ENCODE measurements around the gene COL21A1.

Gene COL21A1

DNA sequence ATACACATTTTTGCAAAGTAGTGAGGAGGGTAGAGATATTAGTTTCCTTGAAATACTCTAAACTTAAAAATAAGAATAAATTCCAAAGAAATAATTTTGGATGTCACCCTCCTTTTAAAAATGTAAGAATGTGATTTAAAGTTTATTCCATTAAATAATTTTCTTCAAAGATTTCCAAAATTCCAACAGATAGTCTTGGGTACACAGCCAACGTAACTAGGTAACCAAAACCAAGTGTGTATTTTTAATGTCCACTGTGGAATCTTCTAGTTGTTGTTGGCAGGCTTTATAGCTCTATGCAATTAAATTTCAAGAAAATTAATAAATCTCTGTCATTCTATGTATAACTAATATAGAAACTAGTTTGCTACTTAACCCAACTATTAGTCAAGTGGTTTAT lies 101.3 kb downstream of the COL21A1 start:
- DNase-seq (ENCODE audit: low read depth, low spot score), result no peak
- H3K4me3 ChIP-seq (ENCODE audit: low read length), result no peak overlapping the region

DNA sequence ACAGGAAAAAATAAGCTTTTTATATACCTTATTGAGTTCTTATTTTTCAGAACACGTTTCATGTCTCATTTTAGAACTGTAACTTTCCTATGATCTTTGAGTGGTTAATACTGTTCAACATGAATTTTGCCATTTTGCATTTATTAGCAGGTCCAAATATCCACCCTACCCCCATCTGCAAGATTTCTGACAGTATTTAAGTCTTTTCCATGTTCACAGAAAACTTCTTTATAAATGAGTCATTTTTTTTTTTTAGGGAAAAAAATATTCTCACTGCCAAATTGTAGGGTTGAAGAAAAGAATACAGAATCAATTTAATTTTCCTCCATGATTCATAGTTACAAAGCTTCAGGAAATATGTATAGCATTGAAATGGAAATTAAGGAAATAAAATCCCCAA lies 101.8 kb downstream of the COL21A1 start:
- no peak overlapping the region for H3K4me3 ChIP-seq (ENCODE audit: low read length)
- no peak for DNase-seq (ENCODE audit: low read depth, low spot score)

DNA sequence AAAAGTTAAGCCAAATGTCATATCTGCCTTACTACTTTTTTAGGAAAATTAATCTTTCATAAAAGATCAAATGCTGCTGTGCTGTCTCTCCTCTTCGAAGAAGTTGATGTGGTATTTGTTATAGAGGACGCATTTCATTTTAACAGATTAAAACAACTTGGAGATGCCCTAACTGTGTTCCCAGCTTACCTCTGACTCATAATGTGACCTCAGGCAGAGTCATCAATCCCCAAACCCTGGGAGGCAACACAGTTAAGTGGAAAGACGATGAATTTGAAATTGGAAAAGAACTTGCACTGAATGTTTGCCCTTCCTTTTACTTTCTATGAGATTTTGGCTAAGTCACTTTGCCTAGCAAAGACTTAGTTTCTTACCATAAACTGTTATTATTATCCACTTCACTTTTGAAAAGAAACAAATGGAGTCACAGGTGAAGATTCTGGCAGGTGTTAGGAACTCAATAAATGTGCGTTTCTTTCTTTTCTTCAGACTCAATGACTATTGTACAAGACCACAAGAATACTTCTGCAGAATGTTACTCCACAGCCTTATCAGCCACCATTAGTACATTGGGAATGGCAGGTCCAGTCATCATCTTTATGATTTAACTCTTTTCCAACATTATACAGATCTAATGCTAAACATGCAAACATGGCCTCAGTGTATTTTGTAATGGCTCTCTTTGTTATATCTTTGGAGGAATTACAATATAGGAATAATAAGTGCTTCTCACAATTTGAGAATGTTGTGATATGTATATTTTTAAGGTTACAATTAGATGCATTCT lies 102.6 kb downstream of the COL21A1 start:
- DNase-seq (ENCODE audit: low read depth, low spot score), result no peak

DNA sequence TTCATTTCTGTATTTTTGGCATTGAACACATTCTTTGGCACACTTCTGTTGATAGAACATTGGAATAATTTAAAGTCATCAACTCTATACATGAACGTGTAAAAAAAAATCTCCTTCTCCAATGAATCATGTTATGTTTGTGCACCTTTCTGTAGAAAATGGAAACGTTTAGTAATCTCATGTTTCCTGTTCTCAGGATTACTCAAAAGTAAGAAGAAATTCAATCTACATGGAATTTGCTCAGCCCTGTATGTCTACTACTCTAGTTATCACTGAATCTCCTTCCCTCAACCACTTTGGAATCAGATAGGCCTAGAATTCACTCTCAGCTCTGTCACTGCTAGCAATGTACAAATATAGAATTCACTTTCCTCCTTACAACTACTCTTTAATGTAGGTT lies 103.6 kb downstream of the COL21A1 start:
- DNase-seq (ENCODE audit: low read depth, low spot score), result no peak

More for the DNA sequence above, 102.6 kb downstream of the COL21A1 start:
- H3K4me3 ChIP-seq (ENCODE audit: low read length), result no peak overlapping the region

DNA sequence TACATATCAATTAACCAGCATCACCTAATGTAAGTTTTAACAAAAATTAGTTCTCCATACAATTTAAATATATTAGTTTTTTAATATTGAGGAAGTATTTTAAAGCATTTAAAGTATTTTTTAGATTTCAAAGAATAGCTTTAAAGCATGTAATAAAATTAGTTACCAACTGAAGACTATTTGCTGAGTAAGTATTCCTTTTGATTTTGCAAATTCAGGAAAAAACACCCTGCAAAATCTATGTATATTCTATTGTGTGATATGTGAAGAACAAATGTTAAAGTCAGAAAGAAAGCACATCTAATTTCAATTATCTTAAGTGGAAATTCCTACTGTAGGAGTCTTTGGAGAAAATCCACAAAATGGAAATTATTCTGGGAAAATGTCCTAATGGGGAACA lies 107.3 kb downstream of the COL21A1 start:
- DNase-seq (ENCODE audit: low read depth, low spot score), result no peak
- no peak overlapping the region for H3K4me3 ChIP-seq (ENCODE audit: low read length)

More for the DNA sequence above, 103.6 kb downstream of the COL21A1 start:
- H3K4me3 ChIP-seq (ENCODE audit: low read length), result no peak overlapping the region

DNA sequence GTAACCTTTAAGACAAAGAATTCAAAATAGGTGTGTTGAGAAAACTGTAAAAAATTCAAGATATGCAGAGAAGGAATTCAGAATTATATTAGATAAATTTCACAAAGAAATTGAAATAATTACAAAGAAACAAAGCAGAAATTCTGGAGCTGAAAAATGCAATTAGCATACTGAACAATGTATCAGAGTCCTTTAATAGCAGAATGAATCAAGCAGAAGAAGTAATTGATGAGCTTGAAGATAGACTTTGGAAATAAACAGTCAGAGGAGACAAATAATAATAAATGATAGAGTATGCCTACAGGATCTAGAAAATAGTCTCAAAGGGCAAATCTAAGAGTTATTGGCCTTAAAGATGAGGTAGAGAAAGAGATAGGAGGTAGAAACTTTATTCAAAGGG lies 131.7 kb downstream of the COL21A1 start:
- no peak for DNase-seq (ENCODE audit: low read depth, low spot score)
- H3K4me3 ChIP-seq (ENCODE audit: low read length), result no peak overlapping the region

DNA sequence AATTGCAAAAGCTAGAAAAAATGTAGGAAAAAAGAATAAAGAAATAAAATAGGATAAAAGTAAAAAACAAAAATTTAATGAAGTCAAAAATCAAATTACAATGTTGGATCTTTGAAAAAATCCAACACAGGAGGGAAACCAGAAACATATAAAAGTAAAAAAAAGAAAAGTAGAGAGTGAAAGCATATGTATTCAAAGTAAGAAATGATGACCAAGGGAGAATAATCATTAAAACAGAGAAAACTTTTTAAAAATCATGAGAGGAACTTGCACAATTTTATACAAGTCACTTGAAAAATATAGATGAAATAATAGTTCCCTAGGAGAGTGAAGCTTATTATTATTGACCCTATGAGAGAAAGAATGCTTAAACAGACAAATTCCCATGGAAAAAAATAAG lies 138.2 kb downstream of the COL21A1 start:
- no peak overlapping the region for H3K4me3 ChIP-seq (ENCODE audit: low read length)
- no peak for DNase-seq (ENCODE audit: low read depth, low spot score)

DNA sequence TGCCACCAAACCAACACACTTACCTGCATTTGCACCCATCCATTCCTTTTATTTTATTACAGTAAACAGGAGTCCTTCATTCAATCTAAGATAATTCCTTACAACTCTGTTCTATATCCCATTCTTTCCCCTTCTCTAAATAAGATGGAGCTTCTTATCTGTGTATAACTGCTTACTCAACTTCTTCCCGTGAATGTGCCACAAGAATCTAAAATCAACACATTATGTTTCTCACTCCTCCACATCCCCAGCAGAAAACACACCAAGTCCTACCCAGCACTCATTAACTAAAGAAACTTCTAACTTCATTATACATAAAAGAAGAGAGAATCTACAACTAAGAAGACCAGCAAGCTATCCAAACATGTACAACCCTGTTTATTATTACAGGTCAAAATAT lies 141.1 kb downstream of the COL21A1 start:
- no peak for DNase-seq (ENCODE audit: low read depth, low spot score)

DNA sequence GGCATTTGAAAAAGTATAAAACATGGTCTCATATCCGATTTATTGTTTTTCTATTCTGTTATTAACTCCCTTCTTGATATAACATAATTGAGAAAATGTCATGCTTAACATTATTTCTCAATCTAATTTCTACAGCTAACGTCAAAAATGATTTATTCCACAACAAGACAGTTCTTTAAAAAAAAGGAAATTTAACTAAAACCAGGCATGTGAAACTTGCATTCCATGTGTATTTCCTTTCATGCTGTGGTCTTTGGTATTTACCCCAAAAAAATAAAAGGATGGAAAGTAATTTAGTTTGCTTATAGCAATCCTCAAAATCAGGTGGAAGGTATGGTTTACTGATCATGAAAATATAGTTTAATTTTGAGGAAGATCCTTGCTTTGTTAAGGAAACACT lies 142.8 kb downstream of the COL21A1 start:
- no peak for DNase-seq (ENCODE audit: low read depth, low spot score)
- H3K4me3 ChIP-seq (ENCODE audit: low read length), result no peak overlapping the region

More for the DNA sequence above, 141.1 kb downstream of the COL21A1 start:
- no peak overlapping the region for H3K4me3 ChIP-seq (ENCODE audit: low read length)

DNA sequence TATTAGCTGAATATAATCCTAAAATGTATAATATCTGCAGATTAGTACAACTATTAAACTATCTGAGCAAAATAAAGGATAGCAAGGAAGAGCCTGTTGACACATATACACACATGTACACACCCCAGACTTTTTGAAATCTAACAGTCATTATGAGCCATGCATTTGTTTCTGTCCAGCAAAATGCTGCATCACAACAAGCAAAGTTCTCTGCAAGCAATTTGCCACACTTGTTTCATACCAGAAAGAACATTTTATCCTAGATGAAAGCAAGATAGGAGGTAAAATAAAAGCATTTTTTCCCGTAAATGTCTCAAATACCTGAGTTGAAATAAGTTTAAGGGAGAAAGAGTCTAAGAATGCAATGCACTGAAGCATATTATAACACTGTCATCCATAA lies 145.2 kb downstream of the COL21A1 start:
- no peak for DNase-seq (ENCODE audit: low read depth, low spot score)
- H3K4me3 ChIP-seq (ENCODE audit: low read length), result no peak overlapping the region

DNA sequence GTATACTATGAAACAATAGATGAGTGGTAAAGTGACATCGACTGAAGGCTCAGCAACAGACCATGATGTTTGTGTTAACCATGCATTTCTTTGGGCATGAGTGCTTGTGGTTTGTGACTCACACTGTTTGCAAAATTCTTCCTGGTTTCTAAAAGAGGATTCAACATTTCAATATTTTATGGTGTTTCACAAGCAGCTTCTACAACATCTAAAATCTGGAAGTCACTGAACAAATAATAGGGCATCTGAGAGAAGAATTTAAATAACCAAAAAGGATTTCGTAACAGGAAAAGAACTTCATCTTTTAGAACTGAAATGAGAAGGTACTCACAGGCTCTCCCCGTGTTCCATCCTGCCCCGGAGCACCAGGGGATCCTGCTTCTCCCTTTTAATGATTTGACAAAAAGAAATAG lies 146.2 kb downstream of the COL21A1 start:
- no peak overlapping the region for H3K4me3 ChIP-seq (ENCODE audit: low read length)
- DNase-seq (ENCODE audit: low read depth, low spot score), result no peak

DNA sequence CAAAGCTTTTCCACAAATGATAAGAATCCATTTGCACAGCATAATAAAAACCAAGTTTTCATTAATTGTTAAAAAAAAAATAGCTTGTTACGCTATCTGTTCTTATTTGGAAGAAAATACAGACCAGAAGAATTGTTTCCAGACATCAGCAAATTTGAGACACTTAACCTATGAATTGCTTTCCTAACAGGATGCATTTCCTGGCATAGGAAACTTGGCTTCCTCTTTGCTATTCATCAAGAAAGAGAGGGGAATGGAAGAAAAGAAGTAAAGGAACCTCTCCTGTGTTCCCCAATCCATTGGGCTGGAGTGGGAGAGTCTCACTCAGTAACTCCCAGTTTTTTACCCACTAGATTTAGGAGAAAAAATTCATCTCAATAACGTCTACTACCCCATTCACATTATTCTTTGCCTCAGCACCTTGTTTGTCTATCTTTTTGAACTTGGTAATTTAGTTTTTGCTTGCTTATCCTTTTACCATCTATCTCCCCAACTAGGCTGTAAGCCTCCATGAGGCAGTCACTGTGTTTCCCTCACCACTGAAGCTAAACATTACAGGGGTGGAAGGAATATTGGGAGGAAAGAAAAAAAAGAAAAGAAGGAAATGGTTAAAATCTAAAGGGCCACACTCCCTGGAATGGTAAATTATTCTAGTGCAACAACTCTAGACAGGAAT lies 150.3 kb downstream of the COL21A1 start:
- no peak overlapping the region for H3K4me3 ChIP-seq (ENCODE audit: low read length)
- no peak for DNase-seq (ENCODE audit: low read depth, low spot score)

DNA sequence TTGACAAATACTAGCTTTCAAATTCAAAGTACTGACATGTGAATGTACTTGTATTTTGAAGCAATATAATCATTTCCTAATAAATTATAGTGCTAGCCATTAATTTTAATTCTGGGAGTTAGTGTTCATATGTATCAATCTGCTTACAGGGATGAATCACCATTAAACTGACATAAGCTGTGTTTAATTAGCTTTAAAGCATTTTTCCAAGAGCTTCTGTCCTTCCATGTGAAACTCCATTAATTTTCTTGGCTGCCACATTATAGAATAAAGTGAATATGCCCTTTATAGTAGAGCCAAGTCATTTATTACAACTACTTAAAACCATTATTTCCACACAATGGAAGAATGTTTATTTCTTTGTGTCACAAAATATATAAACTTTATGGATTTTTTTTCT lies 150.8 kb downstream of the COL21A1 start:
- no peak for DNase-seq (ENCODE audit: low read depth, low spot score)
- no peak overlapping the region for H3K4me3 ChIP-seq (ENCODE audit: low read length)

DNA sequence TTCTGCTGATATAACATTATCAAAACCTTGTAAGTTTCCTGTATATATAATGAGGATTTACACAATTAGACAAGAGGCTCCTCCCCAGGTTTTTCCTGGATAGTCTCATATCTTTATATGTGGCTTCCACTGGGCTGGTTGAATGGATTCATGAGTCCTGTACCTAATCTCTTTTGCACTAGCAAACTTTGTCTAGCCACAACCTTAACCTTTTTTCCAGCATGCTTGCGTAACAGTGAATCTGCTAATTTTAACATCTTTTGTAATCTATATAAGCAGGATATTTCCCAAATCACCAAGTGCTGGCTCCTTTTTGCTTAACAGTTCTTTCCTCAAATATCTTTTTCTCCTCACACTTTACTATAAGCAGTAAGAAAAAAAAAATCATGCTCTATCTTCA lies 153.6 kb downstream of the COL21A1 start:
- H3K4me3 ChIP-seq (ENCODE audit: low read length), result no peak overlapping the region
- no peak for DNase-seq (ENCODE audit: low read depth, low spot score)

DNA sequence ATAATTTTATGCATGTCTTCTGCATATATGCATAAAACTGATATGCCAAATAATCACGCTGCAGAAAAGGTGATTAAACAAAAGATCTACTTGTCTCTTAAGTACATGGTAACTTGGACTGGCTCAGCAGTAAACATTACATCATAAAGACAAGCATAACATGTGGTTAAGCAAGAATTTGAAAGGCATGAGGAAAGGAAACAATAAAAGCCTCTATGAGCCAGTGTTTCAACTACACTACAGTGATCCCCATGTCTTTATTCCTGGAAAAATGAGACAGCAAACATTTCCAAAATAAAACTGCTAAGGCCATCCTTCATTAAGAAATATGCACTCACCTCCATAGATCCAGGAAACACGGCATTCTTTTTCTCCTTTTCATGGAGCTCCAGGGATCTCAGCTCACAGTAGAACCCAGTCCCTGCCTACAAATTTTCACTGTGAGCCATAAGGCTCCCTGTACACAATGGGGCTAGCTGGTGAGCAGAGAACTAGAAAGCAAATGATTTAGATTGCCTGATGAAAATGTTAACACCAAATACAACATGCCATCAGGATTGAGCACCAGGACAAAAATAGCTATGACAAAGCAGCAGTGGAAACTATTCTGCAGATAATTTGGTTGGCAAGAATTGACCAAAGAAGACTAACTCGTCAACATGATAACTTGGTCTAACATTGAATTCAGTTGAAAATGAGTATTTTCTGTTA lies 156.1 kb downstream of the COL21A1 start:
- H3K4me3 ChIP-seq (ENCODE audit: low read length), result no peak overlapping the region
- DNase-seq (ENCODE audit: low read depth, low spot score), result no peak

DNA sequence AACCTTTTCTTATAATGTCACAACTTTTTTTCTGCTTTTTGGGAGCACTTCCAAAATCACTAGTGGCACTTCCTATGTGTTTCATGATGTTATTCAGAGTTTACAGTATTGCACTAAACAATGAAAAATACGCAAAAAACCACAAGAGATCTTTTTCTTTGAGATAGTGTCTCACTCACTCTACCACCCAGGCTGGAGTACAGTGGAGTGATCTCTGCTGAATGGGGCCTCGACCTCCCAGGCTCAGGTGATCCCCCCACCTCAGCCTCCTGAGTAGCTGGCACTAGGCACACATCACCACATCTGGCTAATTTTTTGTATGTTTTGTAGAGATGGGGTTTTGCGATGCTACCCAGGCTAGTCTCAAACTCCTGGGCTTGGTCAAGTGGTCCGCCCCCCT lies 158.7 kb downstream of the COL21A1 start:
- DNase-seq (ENCODE audit: low read depth, low spot score), result no peak
- H3K4me3 ChIP-seq (ENCODE audit: low read length), result no peak overlapping the region

DNA sequence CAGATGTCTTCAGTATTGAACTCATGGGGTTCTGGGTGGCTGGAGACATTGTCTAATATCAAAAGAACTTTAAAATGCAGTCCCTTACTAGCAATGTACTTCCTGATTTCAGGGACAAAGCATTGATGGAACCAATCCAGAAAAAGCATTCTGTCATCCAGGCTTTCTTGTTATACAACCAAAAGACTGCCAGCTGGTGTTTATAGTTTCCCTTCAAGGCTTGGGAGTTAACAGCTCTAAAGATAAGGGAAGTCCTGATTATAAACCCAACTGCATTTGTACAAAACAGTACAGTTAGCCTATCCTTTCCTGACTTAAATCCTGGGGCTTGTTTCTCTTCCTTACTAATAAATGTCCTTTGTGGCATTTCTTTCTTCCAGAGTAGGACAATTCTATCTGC lies 160.0 kb downstream of the COL21A1 start:
- no peak overlapping the region for H3K4me3 ChIP-seq (ENCODE audit: low read length)
- no peak for DNase-seq (ENCODE audit: low read depth, low spot score)

DNA sequence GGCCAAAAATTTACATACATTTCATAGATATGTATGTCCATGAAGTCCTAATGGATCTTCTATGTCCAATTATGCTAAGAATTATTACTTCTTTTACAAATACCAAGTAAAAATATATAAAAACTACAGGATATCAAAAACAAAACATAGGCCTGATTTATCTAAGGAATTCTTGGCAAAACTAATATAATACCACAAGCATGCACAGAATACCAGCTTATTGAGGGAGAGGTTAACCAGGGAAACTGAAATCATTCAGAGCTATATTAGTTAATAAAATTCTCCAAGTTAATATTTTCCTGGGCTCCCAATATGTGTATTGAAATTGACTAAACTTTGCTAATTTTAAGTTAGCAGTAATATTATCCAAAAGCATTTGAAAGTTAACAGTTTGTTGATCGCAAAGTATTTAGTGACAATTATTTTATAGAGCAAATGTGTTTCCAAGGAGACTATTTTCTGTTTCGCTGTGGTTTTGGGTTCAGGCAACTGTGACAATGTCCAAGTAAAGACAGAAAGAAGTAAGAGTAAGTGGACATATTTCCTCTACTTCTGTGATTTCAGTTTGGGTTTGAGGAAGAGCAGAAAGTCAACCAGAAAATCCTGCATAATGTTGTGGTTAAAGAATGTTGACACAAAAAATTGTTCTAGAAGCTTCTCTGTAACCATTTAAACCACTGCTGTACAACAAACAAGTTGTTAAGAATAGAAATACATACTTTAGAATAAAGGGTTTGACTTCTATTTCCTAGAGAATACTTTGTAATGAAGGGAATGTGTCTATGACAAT lies 167.4 kb downstream of the COL21A1 start:
- no peak for DNase-seq (ENCODE audit: low read depth, low spot score)
- H3K4me3 ChIP-seq (ENCODE audit: low read length), result no peak overlapping the region

DNA sequence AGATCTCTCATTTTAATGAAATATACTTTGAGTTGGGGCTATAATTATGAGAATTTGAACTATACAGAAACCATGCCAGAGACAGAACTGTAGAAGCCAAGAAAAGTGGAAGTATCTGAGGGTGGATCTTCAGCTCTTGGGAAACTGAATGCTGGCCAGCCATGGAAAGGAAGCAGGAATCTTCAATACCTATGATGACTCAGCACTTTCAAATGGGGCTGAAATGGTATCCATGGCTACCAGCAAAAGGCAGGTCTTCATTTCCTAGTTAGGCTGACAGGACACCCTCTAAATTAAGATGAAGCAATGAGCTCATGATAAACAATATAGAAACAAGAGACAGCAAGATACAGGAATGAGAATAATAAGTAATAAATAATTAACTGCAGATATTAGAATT lies 171.3 kb downstream of the COL21A1 start:
- DNase-seq (ENCODE audit: low read depth, low spot score), result no peak
- no peak overlapping the region for H3K4me3 ChIP-seq (ENCODE audit: low read length)

All from Jurkat, Clone E6-1 (cell line).